Psoas muscle (tissue), 8 donors: ENCODE data around the gene CRYBG3. TPM values are rescaled to one million over a fixed set of nuclear protein-coding genes. Genes with fewer than 3 reads are reported as not detected.

Experiments used
- ATAC-seq, 4 donors: fragments of 200-7000 bp; cut with Tn5 transposase; one replicate each; pipeline ENCODE4 v1.9.1; 2020; ENCODE audit warnings: moderate library complexity in 3 of 4, mild to moderate bottlenecking in 2 of 4
- DNase-seq, 2 donors: peaks; one replicate each; pipeline ENCODE4 v3.0.0-alpha.2; 2020
- H3K27ac ChIP-seq: fragments of 200-600 bp; one replicate; pipeline ENCODE4 v1.8.0; 2022
- H3K27me3 ChIP-seq, 3 donors: fragments of 200-600 bp in 1 of 3; one replicate each; pipeline versions ENCODE4 v1.6.1 to v1.8.0; 2013 to 2022; ENCODE audit warnings: low read length in 2 of 3, mild to moderate bottlenecking in 2 of 3, moderate library complexity in 1 of 3; ENCODE audit not compliant: insufficient read depth in 3 of 3
- H3K36me3 ChIP-seq, 2 donors: fragments of 200-600 bp in 1 of 2; one replicate each; pipeline versions ENCODE4 v1.6.1 to v1.8.0; 2013 to 2022; ENCODE audit warnings: low read depth in 1 of 2, mild to moderate bottlenecking in 1 of 2, moderate library complexity in 1 of 2; ENCODE audit not compliant: insufficient read depth in 1 of 2
- H3K4me1 ChIP-seq: fragments of 200-600 bp; one replicate; pipeline ENCODE4 v1.8.0; 2022
- H3K4me3 ChIP-seq: fragments of 200-600 bp; one replicate; pipeline ENCODE4 v1.8.0; 2022; ENCODE audit warnings: mild to moderate bottlenecking
- H3K9me3 ChIP-seq: fragments of 200-600 bp; one replicate; pipeline ENCODE4 v1.8.0; 2022
- CTCF ChIP-seq: fragments of 200-600 bp; IDR thresholded peaks from one replicate; pipeline ENCODE4 v1.8.0; 2022; ENCODE audit warnings: antibody characterized with exemption
- WGBS, 3 donors: extraction: QIAGEN DNeasy Blood & Tissue Kit; methylation state at CpG; one replicate each; pipeline versions ENCODE4 v1.1.6 to v1.1.7; 2013; 5-methylcytosine and 5-hydroxymethylcytosine counted together
- intact Hi-C, 2 donors: fragments of 100-400 bp; cut with DNase I; formaldehyde crosslinking; loops; one replicate each; pipeline versions ENCODE4 v1.11.0 to v1.14.2; 2022
- polyA plus RNA-seq, 3 donors: library from polyadenylated mRNA; stranded (reverse); fragments of 200-250 nt; gene quantifications; one replicate each; pipeline ENCODE4 v1.2.3, GENCODE V29; 2013
- total RNA-seq, 4 donors: library from RNA; stranded (reverse); fragmentation: NEBNext Ultra II Directional in 2 of 4; extraction: Animal tissue kit (Norgen Biotek cat#: 25700) in 2 of 4; gene quantifications; one replicate each; pipeline versions ENCODE4 v1.2.1 to v1.2.4, GENCODE V29; 2021 to 2023
- donor health status: healthy with polysubstance abuse.
- donor health status: DM: no; HTN: no; CAD: no; lungs with moderate emphysema.
- donor health status: Bipolar disorder and iron deficiency.
- donor health status: healthy.
- donor health status: DM: yes; HTN: yes; CAD: no.
- donor health status: DM: no; HTN: no; CAD: no.
- donor health status: DM: no; HTN: no; CAD: no.
- donor health status: DM: yes; HTN: yes; CAD: no.

CRYBG3 gene
- total and polyA plus RNA-seq, 7 donors: 5.1 to 36.9 (median 10.1) TPM

- no peak overlapping the region for H3K4me3 ChIP-seq
- H3K27ac ChIP-seq: no peak overlapping the region
- H3K9me3 ChIP-seq: no peaks in the 10 kb centered on the region
- 89 to 95% (median 92%) methylated on average over 4 of the region's 4 CpGs for WGBS, 3 donors
- ATAC-seq: no peak
- TF ChIP-seq CTCF: no peak
- H3K27me3 ChIP-seq: no peaks in the 10 kb centered on the region
- no peaks in the 10 kb centered on the region for H3K4me1 ChIP-seq
- DNase-seq: no peak
- intact Hi-C loops: loop anchor here in 1 of 2 donors (10.0 kb wide), 1 partner anchor 139 kb away; no protein-coding TSS in a partner anchor
- H3K36me3 ChIP-seq: peaks cover 0 to 2% of the 10 kb centered on the region in 2 donors
Measured at GRCh38 chr3:97795951-97796350, 25.9 kb upstream of the CRYBG3 start.

- Histone ChIP-seq H3K9me3 (no peaks in the 10 kb centered on the region), H3K27ac (no peak overlapping the region), H3K36me3 (peaks cover 0 to 6% of the 10 kb centered on the region in 2 donors), H3K4me1 (no peaks in the 10 kb centered on the region), H3K4me3 (no peak overlapping the region), H3K27me3 (no peaks in the 10 kb centered on the region)
- no peak for TF ChIP-seq CTCF
- WGBS, 3 donors: 91 to 94% (median 91%) methylated on average over 3 of the region's 3 CpGs
- intact Hi-C loops: no loop called here
- no peak for ATAC-seq
- DNase-seq: no peak
Measured at GRCh38 chr3:97804471-97804870, 17.3 kb upstream of the CRYBG3 start.

- DNase-seq (no peak), ATAC-seq (no peak)
- no peaks in the 10 kb centered on the region for H3K9me3 ChIP-seq
- WGBS, 3 donors: 48 to 68% (median 55%) methylated on average over 2 of the region's 2 CpGs
- intact Hi-C loops: no loop called here
- no peak overlapping the region for H3K4me3 ChIP-seq
- H3K36me3 ChIP-seq: no peaks in the 10 kb centered on the region
- no peaks in the 10 kb centered on the region for H3K4me1 ChIP-seq
- no peak for TF ChIP-seq CTCF
- no peaks in the 10 kb centered on the region for H3K27me3 ChIP-seq
- no peak overlapping the region for H3K27ac ChIP-seq
Measured at GRCh38 chr3:97810779-97811390, 10.9 kb upstream of the CRYBG3 start.

GRCh38 chr3:97815149-97815917 lies 6.5 kb upstream of the CRYBG3 start:
- Histone ChIP-seq H3K36me3 (no peaks in the 10 kb centered on the region), H3K4me3 (no peak overlapping the region), H3K4me1 (no peaks in the 10 kb centered on the region), H3K27me3 (no peaks in the 10 kb centered on the region), H3K9me3 (no peaks in the 10 kb centered on the region), H3K27ac (no peak overlapping the region)
- DNase-seq: no peak
- no peak for TF ChIP-seq CTCF
- intact Hi-C loops: no loop called here
- 8 to 59% (median 58%) methylated on average over 1 of the region's 1 CpG for WGBS, 3 donors
- ATAC-seq: no peak
